Small intestine (tissue), 16 donors: Measurements from ENCODE around the gene ANP32B. TPM values are rescaled to one million over a fixed set of nuclear protein-coding genes. Genes with fewer than 3 reads are reported as not detected.

Source experiments
- DNase-seq, 2 donors: peaks; one replicate each; pipeline versions ENCODE4 v3.0.0 to v3.0.0-alpha.2; 2013
- FAIRE-seq: peaks from 2 replicates; lab custom pipeline; 2012; peaks lifted over from hg19 to GRCh38; lab: Jason Lieb, UNC
- H3K27ac ChIP-seq, 3 donors: one replicate each; pipeline ENCODE4 v1.5.1; 2013; ENCODE audit warnings: low read length in 2 of 3, mild to moderate bottlenecking in 2 of 3, control low read depth in 1 of 3, inconsistent platforms in 1 of 3, low read depth in 1 of 3, moderate library complexity in 1 of 3
- H3K27me3 ChIP-seq, 3 donors: one replicate each; pipeline ENCODE4 v1.6.1; 2013; ENCODE audit warnings: low read length in 3 of 3, inconsistent platforms in 1 of 3; ENCODE audit not compliant: control insufficient read depth in 3 of 3, insufficient read depth in 3 of 3
- H3K36me3 ChIP-seq, 3 donors: one replicate each; pipeline ENCODE4 v1.6.1; 2013; ENCODE audit warnings: low read length in 3 of 3, inconsistent platforms in 1 of 3, low read depth in 1 of 3, mild to moderate bottlenecking in 1 of 3, moderate library complexity in 1 of 3; ENCODE audit not compliant: control insufficient read depth in 3 of 3, insufficient read depth in 2 of 3
- H3K4me1 ChIP-seq, 3 donors: one replicate each; pipeline ENCODE4 v1.6.1; 2013; ENCODE audit warnings: low read length in 2 of 3, inconsistent platforms in 1 of 3, low read depth in 1 of 3, mild to moderate bottlenecking in 1 of 3, moderate library complexity in 1 of 3; ENCODE audit not compliant: control insufficient read depth in 3 of 3, insufficient read depth in 2 of 3
- H3K4me3 ChIP-seq, 3 donors: one replicate each; pipeline ENCODE4 v1.5.1; 2013; ENCODE audit warnings: low read length in 3 of 3, control low read depth in 1 of 3, inconsistent platforms in 1 of 3, low read depth in 1 of 3, mild to moderate bottlenecking in 1 of 3, moderate library complexity in 1 of 3
- H3K9me3 ChIP-seq, 2 donors: one replicate each; pipeline ENCODE4 v1.6.1; 2013; ENCODE audit warnings: low read depth in 1 of 2, low read length in 1 of 2; ENCODE audit not compliant: control insufficient read depth in 2 of 2, insufficient read depth in 1 of 2
- WGBS, 3 donors: extraction: QIAGEN DNeasy Blood & Tissue Kit; methylation state at CpG; one replicate each; pipeline ENCODE4 v1.1.7; 2013; 5-methylcytosine and 5-hydroxymethylcytosine counted together
- long read RNA-seq, 10 donors: transcript quantifications; one replicate each; lab custom pipeline, GENCODE V29; 2026
- polyA plus RNA-seq, 4 donors: library from polyadenylated mRNA; stranded (reverse) in 3 of 4; unstranded in 1 of 4; fragments of 200-250 nt in 3 of 4; fragments of 120-200 nt in 1 of 4; gene quantifications; one replicate each; pipeline versions ENCODE4 v1.2.1 to v1.2.3, GENCODE V29; 2013
- donor health status: healthy with polysubstance abuse.
- donor health status: control.
- donor health status: control.
- donor health status: Bipolar disorder and iron deficiency.
- donor health status: healthy.

Gene ANP32B
- 100 to 1,000 TPM; 106 to 263 (median 182) TPM for polyA plus RNA-seq
- long read RNA-seq, donor 1, transcript ANP32B-201 (7 exons, 1,463 nt): major isoform, 136 of 389 reads
- long read RNA-seq, donor 1, partial matches to known transcripts: 236 of 389 reads
- long read RNA-seq, donor 1, other reads (novel, unspliced or antisense): 17 of 389 reads
- long read RNA-seq, donor 2, transcript ANP32B-201 (7 exons, 1,463 nt): major isoform, 27 of 61 reads
- long read RNA-seq, donor 2, partial matches to known transcripts: 34 of 61 reads
- long read RNA-seq, donor 2, other reads (novel, unspliced or antisense): 0 of 61 reads
- long read RNA-seq, donor 3, transcript ANP32B-201 (7 exons, 1,463 nt): major isoform, 77 of 188 reads
- long read RNA-seq, donor 3, partial matches to known transcripts: 93 of 188 reads
- long read RNA-seq, donor 3, other reads (novel, unspliced or antisense): 18 of 188 reads
- long read RNA-seq, donor 4, partial matches to known transcripts: 0 of 1 reads
- long read RNA-seq, donor 4, other reads (novel, unspliced or antisense): 0 of 1 reads
- long read RNA-seq, donor 5, transcript ANP32B-201 (7 exons, 1,463 nt): major isoform, 17 of 82 reads
- long read RNA-seq, donor 5, partial matches to known transcripts: 64 of 82 reads
- long read RNA-seq, donor 5, other reads (novel, unspliced or antisense): 0 of 82 reads
- long read RNA-seq, donor 6, transcript ANP32B-201 (7 exons, 1,463 nt): major isoform, 69 of 134 reads
- long read RNA-seq, donor 6, partial matches to known transcripts: 58 of 134 reads
- long read RNA-seq, donor 6, other reads (novel, unspliced or antisense): 6 of 134 reads
- long read RNA-seq, donor 7, transcript ANP32B-201 (7 exons, 1,463 nt): major isoform, 57 of 129 reads
- long read RNA-seq, donor 7, partial matches to known transcripts: 62 of 129 reads
- long read RNA-seq, donor 7, other reads (novel, unspliced or antisense): 9 of 129 reads
- long read RNA-seq, donor 8, transcript ANP32B-201 (7 exons, 1,463 nt): major isoform, 8 of 8 reads
- long read RNA-seq, donor 8, partial matches to known transcripts: 0 of 8 reads
- long read RNA-seq, donor 8, other reads (novel, unspliced or antisense): 0 of 8 reads
- long read RNA-seq, donor 9, transcript ANP32B-201 (7 exons, 1,463 nt): major isoform, 16 of 21 reads
- long read RNA-seq, donor 9, partial matches to known transcripts: 5 of 21 reads
- long read RNA-seq, donor 9, other reads (novel, unspliced or antisense): 0 of 21 reads
- long read RNA-seq, donor 10, transcript ANP32B-201 (7 exons, 1,463 nt): major isoform, 58 of 176 reads
- long read RNA-seq, donor 10, partial matches to known transcripts: 110 of 176 reads
- long read RNA-seq, donor 10, other reads (novel, unspliced or antisense): 7 of 176 reads

DNA sequence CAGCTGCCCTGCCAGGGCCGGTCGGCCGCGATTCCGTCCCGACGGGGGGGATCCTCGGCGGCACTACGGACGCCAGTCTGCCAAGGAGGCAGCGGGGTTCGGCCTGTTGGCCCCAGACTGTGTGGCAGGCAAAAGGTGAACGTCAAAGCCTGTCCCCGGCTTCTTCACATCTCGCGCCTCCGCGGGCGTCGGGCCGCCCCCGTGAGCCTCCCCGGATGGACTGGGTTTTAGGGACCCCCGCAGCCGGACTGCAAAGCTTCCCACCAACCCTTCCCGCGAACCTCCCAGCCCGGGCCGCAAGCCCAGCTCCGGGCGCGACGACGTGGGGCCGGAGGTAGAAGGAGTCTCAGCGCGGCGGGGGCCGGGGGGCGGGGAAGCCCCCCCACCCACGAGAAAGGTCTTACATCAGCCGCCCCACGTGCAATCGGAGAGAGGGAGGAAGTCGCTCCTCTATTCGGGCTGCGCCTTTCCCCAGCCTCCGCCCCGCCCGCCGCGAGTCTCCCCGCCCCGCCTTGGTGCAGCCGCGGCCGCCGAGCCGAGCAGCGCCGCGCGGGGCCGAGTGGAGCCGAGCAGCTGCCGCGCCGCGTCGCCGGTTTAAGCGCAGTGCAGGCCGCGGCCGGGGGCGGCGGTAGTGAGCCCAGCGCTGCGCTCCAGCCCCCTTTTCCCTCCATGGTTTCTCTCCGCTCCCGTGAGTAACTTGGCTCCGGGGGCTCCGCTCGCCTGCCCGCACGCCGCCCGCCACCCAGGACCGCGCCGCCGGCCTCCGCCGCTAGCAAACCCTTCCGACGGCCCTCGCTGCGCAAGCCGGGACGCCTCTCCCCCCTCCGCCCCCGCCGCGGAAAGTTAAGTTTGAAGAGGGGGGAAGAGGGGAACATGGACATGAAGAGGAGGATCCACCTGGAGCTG lies at the start of gene ANP32B:
Gene ANP32B, plus strand, starts transcription at position 659 of the 906 bp plus-strand sequence. Its CDS starts 215 bp downstream, at position 874.
- H3K36me3 ChIP-seq: no peaks in the 10 kb centered on the region
- 0 to 1% (median 0%) methylated on average over 42 to 105 of the region's 105 CpGs for WGBS, 3 donors
- peaks cover 3 to 10% (median 6%) of the 10 kb centered on the region in 3 donors for H3K4me1 ChIP-seq
- no peaks in the 10 kb centered on the region for H3K9me3 ChIP-seq
- DNase-seq: peak; percentile 87 to 98
- H3K27ac ChIP-seq: peak within 1 kb of the TSS; percentile 92 to 99 (median 95)
- H3K4me3 ChIP-seq: peak within 1 kb of the TSS; percentile 84 to 97 (median 95)
- H3K27me3 ChIP-seq: no peaks in the 10 kb centered on the region
- FAIRE-seq: no peak

GRCh38 chr9:97934321-97935115 lies 48.6 kb upstream of the ANP32B start:
- H3K27ac ChIP-seq: no peak overlapping the region
- peaks cover 0 to 21% (median 5%) of the 10 kb centered on the region in 3 donors for H3K27me3 ChIP-seq
- H3K4me3 ChIP-seq: no peak overlapping the region
- H3K36me3 ChIP-seq: no peaks in the 10 kb centered on the region
- DNase-seq: no peak
- no peaks in the 10 kb centered on the region for H3K9me3 ChIP-seq
- no peaks in the 10 kb centered on the region for H3K4me1 ChIP-seq
- WGBS, 3 donors: 46 to 58% (median 56%) methylated on average over 6 of the region's 6 CpGs
- no peak for FAIRE-seq

DNA sequence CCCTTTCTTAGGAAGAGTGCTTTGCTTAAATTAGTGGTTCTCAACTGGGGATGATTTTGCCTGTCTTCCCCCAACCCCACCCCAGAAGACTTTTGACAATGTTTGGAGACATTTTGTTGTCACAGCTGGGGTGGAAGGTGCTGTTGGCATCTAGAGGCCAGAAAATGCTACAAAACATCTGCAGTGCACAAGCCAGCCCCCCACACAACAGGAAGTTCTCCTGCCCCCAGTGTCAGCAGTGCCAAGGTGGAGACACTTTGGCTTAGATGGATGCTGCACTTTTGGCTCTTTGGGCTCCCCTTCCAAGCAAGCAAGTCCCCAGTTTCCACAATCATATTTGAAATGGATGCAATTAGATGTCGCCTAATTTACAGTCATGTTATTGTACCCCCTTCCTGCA lies 47.9 kb upstream of the ANP32B start:
- 38 to 73% (median 48%) methylated on average over 1 of the region's 1 CpG for WGBS, 3 donors

GRCh38 chr9:97936998-97937397 lies 46.1 kb upstream of the ANP32B start:
- Histone ChIP-seq H3K4me3 (no peak overlapping the region), H3K9me3 (no peaks in the 10 kb centered on the region), H3K27ac (no peak overlapping the region), H3K27me3 (peaks cover 3 to 23% (median 5%) of the 10 kb centered on the region in 3 donors), H3K4me1 (no peaks in the 10 kb centered on the region), H3K36me3 (no peaks in the 10 kb centered on the region)
- FAIRE-seq (no peak), DNase-seq (no peak)

More for the DNA sequence above, 47.9 kb upstream of the ANP32B start:
- Histone ChIP-seq H3K27me3 (peaks cover 3 to 24% (median 5%) of the 10 kb centered on the region in 3 donors), H3K27ac (no peak overlapping the region), H3K4me1 (no peaks in the 10 kb centered on the region), H3K9me3 (no peaks in the 10 kb centered on the region), H3K36me3 (no peaks in the 10 kb centered on the region), H3K4me3 (no peak overlapping the region)
- FAIRE-seq: no peak
- no peak for DNase-seq

GRCh38 chr9:97938081-97938644 lies 45.0 kb upstream of the ANP32B start, which contains the start of gene HEMGN:
Gene HEMGN, minus strand, starts transcription at chr9:97938172. Its CDS starts 36 bp downstream, at chr9:97938136.
- Histone ChIP-seq H3K4me3 (no peak within 1 kb of the TSS), H3K4me1 (no peaks in the 10 kb centered on the region), H3K27me3 (peaks cover 3 to 23% (median 5%) of the 10 kb centered on the region in 3 donors), H3K9me3 (no peaks in the 10 kb centered on the region), H3K36me3 (no peaks in the 10 kb centered on the region), H3K27ac (peak within 1 kb of the TSS in 1 of 3 donors; percentile 35)
- DNase-seq: peak in 1 of 2 donors; percentile 17
- FAIRE-seq: no peak
- 49 to 60% (median 56%) methylated on average over 3 of the region's 3 CpGs for whole genome bisulfite sequencing, 3 donors

DNA sequence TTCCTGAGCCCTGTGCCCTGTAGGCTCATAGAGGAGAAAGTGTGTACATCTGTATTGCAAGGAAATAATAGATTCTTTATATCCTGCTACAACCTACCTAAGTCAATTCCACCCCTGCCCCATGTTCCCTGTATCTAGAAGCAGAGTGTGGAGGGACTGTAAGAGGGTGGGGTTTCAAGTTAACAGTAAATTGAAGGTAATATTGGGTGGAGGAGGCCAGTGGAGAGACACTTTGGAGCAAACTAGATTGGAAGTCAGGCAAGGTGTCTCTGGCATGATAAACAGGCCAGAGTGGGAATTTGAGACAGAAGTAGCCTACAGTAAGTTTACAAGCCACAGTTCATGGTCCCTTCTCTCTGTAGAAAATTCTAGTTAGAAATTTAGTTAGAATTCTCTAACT lies 42.9 kb upstream of the ANP32B start:
- FAIRE-seq: no peak
- DNase-seq: no peak
- Histone ChIP-seq H3K9me3 (no peaks in the 10 kb centered on the region), H3K4me1 (no peaks in the 10 kb centered on the region), H3K27ac (no peak overlapping the region), H3K36me3 (no peaks in the 10 kb centered on the region), H3K27me3 (peaks cover 1 to 18% (median 3%) of the 10 kb centered on the region in 3 donors), H3K4me3 (no peak overlapping the region)
